ENCODE data around the gene F8. TPM values are rescaled to one million over a fixed set of nuclear protein-coding genes. Genes with fewer than 3 reads are reported as not detected.
"Not testable (repeated sequence)": the region's sequence is repeated elsewhere in the genome, so short reads cannot be mapped to it uniquely, and the experiment has no call there.

The F8 gene
- total RNA-seq, 1 donor from 2014 or later, result 1.3 TPM

GRCh38 chrX:154892296-154892695, 130.2 kb downstream of the F8 start:
- TF ChIP-seq, protein P1, sequence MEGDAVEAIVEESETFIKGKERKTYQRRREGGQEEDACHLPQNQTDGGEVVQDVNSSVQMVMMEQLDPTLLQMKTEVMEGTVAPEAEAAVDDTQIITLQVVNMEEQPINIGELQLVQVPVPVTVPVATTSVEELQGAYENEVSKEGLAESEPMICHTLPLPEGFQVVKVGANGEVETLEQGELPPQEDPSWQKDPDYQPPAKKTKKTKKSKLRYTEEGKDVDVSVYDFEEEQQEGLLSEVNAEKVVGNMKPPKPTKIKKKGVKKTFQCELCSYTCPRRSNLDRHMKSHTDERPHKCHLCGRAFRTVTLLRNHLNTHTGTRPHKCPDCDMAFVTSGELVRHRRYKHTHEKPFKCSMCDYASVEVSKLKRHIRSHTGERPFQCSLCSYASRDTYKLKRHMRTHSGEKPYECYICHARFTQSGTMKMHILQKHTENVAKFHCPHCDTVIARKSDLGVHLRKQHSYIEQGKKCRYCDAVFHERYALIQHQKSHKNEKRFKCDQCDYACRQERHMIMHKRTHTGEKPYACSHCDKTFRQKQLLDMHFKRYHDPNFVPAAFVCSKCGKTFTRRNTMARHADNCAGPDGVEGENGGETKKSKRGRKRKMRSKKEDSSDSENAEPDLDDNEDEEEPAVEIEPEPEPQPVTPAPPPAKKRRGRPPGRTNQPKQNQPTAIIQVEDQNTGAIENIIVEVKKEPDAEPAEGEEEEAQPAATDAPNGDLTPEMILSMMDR (conservative IDR thresholded peaks at IDR 0.05), result no peak
- DNase-seq (ENCODE audit: extremely low spot score, unreplicated experiment), result no peak
- no peak overlapping the region for H3K4me3 Mint-ChIP-seq
- H3K36me3 Mint-ChIP-seq, result no peaks in the 10 kb centered on the region
- H3K27me3 Mint-ChIP-seq, result peaks cover 3% of the 10 kb centered on the region
- no peak overlapping the region for H3K27ac Mint-ChIP-seq
- peaks cover 3% of the 10 kb centered on the region for H3K9me3 Mint-ChIP-seq
- no peaks in the 10 kb centered on the region for H3K4me1 Mint-ChIP-seq (ENCODE audit: unreplicated experiment)

- no peak for DNase-seq (ENCODE audit: extremely low spot score, unreplicated experiment)
- TF ChIP-seq, protein P1 (conservative IDR thresholded peaks at IDR 0.05), result no peak
- Mint-ChIP-seq H3K27me3 (no peaks in the 10 kb centered on the region), H3K4me3 (no peak overlapping the region), H3K36me3 (no peaks in the 10 kb centered on the region), H3K4me1 (ENCODE audit: unreplicated experiment) (no peaks in the 10 kb centered on the region), H3K27ac (no peak overlapping the region), H3K9me3 (peaks cover 3% of the 10 kb centered on the region)
Observed at GRCh38 chrX:154890990-154891639, 131.4 kb downstream of the F8 start.

- not testable (repeated sequence) for H3K4me3 Mint-ChIP-seq; H3K27ac Mint-ChIP-seq; H3K9me3 Mint-ChIP-seq; H3K36me3 Mint-ChIP-seq; H3K4me1 Mint-ChIP-seq (ENCODE audit: unreplicated experiment); DNase-seq (ENCODE audit: extremely low spot score, unreplicated experiment); H3K27me3 Mint-ChIP-seq
Observed at GRCh38 chrX:154886789-154887221, 135.7 kb downstream of the F8 start.

DNA sequence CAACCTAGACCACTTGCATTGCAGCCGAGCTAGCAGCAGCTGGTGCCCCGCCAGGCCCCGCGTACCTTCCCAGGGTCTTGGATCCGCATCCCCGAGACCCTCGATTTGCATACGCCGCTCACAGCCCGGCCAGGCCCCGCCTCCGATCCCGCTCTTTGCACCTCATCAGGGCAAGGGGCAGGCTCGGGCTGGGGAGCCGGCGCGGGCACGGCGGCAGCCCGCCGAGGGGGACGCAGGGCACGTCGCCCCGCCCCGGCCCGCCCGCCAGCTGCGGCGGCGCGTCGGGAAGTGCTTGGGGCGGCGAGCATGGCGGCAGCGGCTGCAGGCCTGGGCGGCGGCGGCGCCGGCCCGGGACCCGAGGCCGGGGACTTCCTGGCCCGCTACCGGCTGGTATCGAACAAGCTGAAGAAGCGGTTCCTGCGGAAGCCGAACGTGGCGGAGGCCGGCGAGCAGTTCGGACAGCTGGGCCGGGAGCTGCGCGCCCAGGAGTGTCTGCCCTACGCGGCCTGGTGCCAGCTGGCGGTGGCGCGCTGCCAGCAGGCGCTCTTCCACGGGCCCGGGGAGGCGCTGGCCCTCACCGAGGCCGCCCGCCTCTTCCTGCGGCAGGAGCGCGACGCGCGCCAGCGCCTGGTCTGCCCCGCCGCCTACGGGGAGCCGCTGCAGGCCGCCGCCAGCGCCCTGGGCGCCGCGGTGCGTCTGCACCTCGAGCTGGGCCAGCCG, 136.3 kb downstream of the F8 start, which contains the start of gene F8A1:
TSS of gene F8A1 (plus strand) at position 287 of the 720 bp plus-strand sequence. CDS start at position 307, 20 bp downstream.
- H3K27ac Mint-ChIP-seq; H3K4me3 Mint-ChIP-seq; H3K27me3 Mint-ChIP-seq; DNase-seq (ENCODE audit: extremely low spot score, unreplicated experiment); H3K36me3 Mint-ChIP-seq; H3K9me3 Mint-ChIP-seq; H3K4me1 Mint-ChIP-seq (ENCODE audit: unreplicated experiment): not testable (repeated sequence)

- not testable (repeated sequence) for H3K4me1 Mint-ChIP-seq (ENCODE audit: unreplicated experiment); H3K4me3 Mint-ChIP-seq; DNase-seq (ENCODE audit: extremely low spot score, unreplicated experiment); H3K36me3 Mint-ChIP-seq; H3K9me3 Mint-ChIP-seq; H3K27me3 Mint-ChIP-seq; H3K27ac Mint-ChIP-seq
Observed at GRCh38 chrX:154885549-154885948, 137.0 kb downstream of the F8 start.

DNA sequence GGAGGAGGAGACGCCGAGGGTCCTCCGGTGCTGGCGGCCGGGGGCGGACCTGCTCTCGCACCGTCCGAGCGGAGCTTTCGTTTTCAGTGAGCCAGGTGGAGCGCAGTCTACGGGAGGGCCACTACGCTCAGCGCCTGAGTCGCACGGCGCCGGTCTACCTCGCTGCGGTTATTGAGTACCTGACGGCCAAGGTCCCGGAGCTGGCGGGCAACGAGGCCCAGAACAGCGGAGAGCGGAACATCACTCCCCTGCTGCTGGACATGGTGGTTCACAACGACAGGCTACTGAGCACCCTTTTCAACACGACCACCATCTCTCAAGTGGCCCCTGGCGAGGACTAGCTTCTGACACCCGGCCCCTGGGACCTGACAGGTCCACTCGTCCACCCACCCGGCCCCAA, 137.5 kb downstream of the F8 start:
- not testable (repeated sequence) for H3K4me3 Mint-ChIP-seq; H3K36me3 Mint-ChIP-seq; DNase-seq (ENCODE audit: extremely low spot score, unreplicated experiment)

DNA sequence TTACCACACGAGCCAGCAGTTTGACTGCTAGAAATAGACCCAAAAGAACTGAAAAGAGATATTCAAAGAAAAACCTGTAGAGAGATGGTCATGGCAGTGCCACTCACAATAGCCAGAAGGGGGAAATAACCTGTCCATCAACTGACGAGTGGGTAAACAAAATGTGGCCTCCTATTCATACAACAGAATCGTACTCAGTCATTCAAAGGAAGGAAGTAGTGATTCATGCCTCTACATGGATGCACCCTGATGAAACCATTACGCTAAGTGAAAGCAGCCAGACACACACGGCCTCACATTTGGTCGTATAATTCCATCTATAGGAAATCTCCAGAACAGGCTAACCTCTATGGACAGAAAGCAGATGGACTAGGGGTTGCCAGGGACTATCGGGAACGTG, 138.5 kb downstream of the F8 start:
- H3K36me3 Mint-ChIP-seq; H3K27me3 Mint-ChIP-seq; H3K9me3 Mint-ChIP-seq; H3K27ac Mint-ChIP-seq; H3K4me3 Mint-ChIP-seq; H3K4me1 Mint-ChIP-seq (ENCODE audit: unreplicated experiment); DNase-seq (ENCODE audit: extremely low spot score, unreplicated experiment): not testable (repeated sequence)

More for the DNA sequence above, 137.5 kb downstream of the F8 start:
- H3K27ac Mint-ChIP-seq; H3K27me3 Mint-ChIP-seq; H3K4me1 Mint-ChIP-seq (ENCODE audit: unreplicated experiment); H3K9me3 Mint-ChIP-seq: not testable (repeated sequence)

GRCh38 chrX:154873329-154873728, 149.2 kb downstream of the F8 start:
- DNase-seq (ENCODE audit: extremely low spot score, unreplicated experiment), result no peak
- Mint-ChIP-seq H3K4me3 (no peak overlapping the region), H3K9me3 (peaks cover 6% of the 10 kb centered on the region), H3K36me3 (no peaks in the 10 kb centered on the region), H3K27ac (no peak overlapping the region), H3K27me3 (no peaks in the 10 kb centered on the region), H3K4me1 (ENCODE audit: unreplicated experiment) (no peaks in the 10 kb centered on the region)
- TF ChIP-seq, protein P1 (conservative IDR thresholded peaks at IDR 0.05), result no peak

DNA sequence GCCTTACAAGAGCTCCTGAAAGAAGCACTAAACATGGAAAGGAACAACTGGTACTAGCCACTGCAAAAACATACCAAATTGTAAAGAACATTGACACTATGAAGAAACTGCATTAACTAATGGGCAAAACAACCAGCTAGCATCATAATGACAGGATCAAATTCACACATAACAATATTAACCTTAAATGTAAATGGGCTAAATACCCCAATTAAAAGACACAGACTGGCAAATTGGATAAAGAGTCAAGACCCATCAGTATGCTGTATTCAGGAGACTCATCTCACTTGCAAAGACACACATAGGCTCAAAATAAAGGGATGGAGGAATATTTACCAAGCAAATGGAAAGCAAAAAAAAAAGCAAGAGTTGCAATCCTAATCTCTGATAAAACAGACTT, 154.0 kb downstream of the F8 start:
- not testable (repeated sequence) for H3K27ac Mint-ChIP-seq; H3K4me3 Mint-ChIP-seq; H3K9me3 Mint-ChIP-seq; DNase-seq (ENCODE audit: extremely low spot score, unreplicated experiment); H3K4me1 Mint-ChIP-seq (ENCODE audit: unreplicated experiment); H3K36me3 Mint-ChIP-seq; H3K27me3 Mint-ChIP-seq
